Activated T-cell treated with anti-CD3 and anti-CD28 coated beads, Interleukin-2, amount 50 U/mL, for 48 hours (primary cell): ENCODE data around the gene CD274.
A peak's percentile ranks its signal among the peaks of the same experiment; 100 is the strongest.

Experiments
- DNase-seq, 2 experiments: peaks; one replicate each; pipeline ENCODE4 v3.0.0-alpha.2; 2020

Gene CD274

GRCh38 chr9:5500441-5501235 lies 50.3 kb downstream of the CD274 start:
- DNase-seq: no peak

DNA sequence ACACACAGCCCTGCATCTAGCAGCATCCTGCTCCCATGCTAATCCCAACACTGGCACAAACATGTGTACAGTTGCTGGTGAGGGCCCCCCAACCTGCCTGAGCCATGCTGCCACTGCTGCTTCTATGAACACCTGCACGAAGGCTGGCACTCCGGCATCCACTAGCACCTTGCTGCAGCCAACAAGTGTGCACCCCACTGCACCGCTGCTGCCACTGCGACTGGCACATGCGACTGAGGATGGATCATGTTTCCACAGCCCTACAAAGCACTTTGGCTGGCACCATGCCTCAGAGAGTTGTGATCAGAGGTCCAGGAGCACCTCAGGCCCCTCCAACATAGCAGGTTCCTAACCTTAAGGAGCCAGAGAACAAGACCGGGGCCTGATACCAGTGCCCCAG lies 52.2 kb downstream of the CD274 start:
- DNase-seq: no peak

DNA sequence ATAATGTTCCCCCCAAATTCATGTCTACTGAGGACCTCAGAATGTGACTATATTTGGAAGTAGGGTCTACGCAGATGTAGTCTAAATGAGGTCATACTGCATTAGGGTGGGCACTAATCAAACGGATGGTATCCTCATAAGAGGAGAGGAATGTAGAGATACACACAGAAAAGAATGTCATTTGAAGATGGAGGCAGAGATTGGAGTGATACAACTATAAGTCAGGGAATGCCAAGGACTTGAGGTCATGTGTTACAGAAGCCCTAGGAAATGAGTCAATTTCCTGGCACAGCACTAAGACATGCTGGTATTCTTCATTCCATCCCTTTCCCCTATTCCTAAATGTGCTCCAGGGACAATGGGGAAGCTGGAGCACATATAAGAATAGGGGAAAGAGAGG lies 59.2 kb downstream of the CD274 start:
- DNase-seq: no peak

- DNase-seq: peak; percentile 68 to 73
Measured at GRCh38 chr9:5510360-5510931, 60.1 kb downstream of the CD274 start, which contains the start of gene PDCD1LG2. Gene PDCD1LG2, plus strand, starts transcription at chr9:5510531. Its CDS starts 12,016 bp downstream, at chr9:5522547.

GRCh38 chr9:5510989-5511388 lies 60.6 kb downstream of the CD274 start:
- DNase-seq: no peak

GRCh38 chr9:5511476-5511875 lies 61.1 kb downstream of the CD274 start:
- DNase-seq: no peak

DNA sequence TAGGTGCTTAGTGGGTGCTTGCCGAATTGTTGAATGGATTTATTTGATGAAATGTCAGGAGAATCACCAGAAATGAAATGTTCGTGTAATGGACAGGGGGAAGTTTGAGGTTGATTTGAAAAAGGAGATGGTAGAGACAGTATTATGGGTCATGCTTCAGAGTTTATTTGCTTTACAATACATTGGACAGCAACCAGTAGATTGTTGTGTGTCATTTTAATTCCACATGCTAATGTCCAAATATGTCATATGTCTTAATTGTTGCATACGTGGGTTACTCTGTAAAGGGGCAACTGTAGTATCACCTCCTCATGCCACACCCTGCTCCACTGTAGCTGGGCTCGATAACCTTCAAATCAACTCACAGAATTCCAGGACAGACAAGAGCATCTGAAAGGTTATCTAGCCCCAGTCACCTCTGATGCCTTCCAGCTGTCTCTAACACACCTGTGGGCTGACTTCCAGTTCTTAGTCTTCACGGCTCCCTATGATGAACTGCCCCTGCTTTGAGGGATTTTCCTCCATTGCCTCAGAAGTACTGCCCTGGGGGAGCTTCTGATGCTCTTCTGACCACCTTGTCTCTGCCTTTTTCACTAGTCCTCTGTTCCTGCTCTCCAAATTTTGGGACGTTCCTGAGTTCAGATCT lies 61.7 kb downstream of the CD274 start:
- DNase-seq: no peak

DNA sequence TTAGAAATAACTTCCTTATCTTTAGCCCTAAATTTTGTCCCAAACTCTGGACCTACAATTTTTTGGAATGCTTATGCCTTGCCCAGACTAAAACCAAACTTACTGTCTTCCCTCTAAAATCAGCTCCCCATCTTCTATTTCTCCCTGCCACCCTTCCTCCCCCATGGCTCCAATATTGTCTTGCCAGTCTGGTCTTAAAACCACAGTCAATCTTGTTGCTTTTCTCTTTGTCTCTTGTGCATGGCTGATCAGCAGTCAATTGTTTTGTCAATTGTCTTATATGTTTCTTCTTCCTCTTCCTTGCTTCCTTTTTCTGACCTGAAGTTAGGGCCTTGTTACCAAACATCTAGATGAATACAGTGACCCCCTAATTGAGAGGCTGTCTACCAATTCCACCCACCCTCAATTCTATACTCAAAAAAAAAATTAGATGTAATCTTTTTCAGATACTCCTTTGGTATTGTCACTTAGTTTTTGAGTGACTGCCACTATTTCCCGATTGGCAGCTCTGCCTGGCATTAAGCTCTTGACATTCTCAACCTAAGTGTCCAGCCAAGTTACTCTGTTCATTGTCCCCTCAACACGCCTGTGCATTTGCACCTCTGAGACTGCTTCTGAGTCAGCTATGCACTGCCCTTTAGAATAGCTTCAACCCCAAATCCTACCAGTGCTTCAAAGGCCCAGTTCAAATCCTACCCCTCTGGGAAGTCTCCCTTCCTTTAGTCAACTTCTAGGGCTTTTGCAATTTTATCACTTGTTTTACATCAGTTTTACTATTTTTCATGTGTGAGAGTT lies 62.5 kb downstream of the CD274 start:
- no peak for DNase-seq

DNA sequence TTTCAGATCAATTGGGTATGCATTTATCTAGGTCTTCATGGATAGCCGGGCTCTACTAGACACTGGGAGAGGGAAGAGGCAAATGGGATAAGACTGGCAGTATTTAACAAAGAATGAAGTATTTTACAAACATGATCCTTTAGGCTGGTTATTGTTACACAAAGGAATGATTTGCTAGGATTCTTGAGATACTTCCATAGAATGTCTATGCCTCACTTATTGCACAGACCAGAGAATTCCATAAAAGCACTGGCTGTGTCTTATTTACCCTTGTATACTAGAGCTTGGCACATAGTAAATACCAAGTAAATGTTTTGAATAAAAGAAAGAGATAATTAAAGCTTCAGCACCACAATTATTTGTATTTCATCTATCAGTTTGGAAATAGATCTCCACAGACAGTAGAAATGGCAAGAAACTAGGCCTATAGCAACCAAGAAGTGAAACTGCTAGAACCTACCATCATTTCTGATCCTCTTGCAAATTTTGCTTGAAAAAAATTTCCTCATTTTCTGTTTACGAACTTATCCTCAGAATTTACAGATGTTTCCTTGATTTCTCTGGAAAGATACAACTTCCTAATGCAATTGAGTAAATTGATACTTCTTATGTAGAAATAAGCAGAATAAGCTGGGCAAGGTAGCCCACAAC lies 63.7 kb downstream of the CD274 start:
- DNase-seq: no peak

DNA sequence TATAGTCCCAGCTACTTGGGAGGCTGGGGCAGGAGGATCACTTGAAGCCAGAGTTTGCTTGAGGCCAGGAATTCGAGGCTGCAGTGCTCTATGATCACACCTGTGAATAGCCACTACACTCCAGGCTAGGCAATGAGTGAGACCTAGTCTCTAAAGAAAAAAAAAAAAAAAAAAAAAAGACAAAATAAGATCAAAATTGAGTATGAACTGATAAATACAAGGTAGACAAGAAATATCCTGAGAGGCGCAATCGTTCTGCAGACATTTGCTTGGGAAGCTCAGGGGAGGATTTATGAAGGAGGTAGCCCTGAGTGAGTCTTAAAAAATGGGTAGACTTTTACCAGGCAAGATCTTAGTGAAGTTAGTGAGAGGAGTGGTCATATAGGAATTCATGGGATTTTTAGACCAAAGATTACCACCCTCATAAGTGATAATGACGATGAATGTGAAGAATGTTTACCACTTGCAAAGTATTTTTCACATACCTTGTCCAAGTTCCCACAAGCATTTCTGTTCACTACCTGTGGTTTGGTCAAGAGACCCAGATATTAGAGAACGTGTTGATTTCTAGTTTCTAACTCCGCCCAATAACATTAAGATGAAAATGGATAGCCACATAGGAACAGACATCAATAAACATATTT lies 64.4 kb downstream of the CD274 start:
- no peak for DNase-seq

GRCh38 chr9:5515261-5515650 lies 64.9 kb downstream of the CD274 start:
- DNase-seq: no peak

- DNase-seq: no peak
Measured at GRCh38 chr9:5516453-5517220, 66.3 kb downstream of the CD274 start.

DNA sequence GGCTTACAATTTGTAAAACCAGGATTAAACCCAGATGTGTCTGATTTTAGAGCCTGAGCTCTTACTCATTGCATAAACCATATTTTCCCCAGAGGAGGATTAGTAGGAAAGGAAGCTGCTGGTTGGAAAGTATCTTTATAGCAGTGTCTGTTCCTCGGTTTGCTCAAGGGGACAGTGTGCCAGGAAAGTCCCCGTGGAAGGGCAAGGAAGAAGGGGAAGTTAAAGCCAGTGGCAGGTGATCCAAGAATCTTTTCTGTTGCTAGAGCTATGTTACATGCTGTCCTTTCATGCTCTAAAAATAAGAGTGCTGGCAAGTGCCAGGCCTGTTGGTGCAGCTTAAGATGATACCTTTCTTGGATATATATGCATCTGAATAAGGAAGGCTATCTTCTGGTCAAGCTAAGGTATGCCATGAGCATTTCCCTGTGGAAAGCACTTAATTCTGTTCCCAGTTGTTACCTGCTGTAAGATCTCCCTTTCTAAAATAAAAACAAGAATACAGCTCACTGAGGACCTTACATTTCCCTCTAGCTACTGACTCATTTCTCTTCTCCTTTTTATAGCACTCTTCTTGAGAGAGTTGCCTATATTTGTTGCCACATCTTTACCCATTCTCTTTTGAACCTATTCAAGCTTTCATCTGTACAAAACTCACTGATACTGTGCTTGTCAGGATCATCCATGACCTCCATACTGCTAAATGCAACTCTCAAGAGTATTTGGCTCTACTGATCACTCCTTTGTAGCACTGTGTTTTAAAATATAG lies 68.0 kb downstream of the CD274 start:
- DNase-seq: no peak

- DNase-seq: peak; percentile 61 to 63
Measured at GRCh38 chr9:5518937-5519319, 68.6 kb downstream of the CD274 start.
